ENCODE results near the gene INKA1.

- TF ChIP-seq POLR2A (IDR thresholded peaks at IDR 0.05), result no peak
- peak in 2 of 3 experiments; percentile 65 to 91 for TF ChIP-seq CTCF (IDR thresholded peaks at IDR 0.05)
Measured at GRCh38 chr3:49802719-49803464, at the start of gene INKA1.
